Measurements from ENCODE around the gene STRA8. TPM values are rescaled to one million over a fixed set of nuclear protein-coding genes. Genes with fewer than 3 reads are reported as not detected.

STRA8 gene
- total RNA-seq, 4 donors from 2014 or later = not detected

DNA sequence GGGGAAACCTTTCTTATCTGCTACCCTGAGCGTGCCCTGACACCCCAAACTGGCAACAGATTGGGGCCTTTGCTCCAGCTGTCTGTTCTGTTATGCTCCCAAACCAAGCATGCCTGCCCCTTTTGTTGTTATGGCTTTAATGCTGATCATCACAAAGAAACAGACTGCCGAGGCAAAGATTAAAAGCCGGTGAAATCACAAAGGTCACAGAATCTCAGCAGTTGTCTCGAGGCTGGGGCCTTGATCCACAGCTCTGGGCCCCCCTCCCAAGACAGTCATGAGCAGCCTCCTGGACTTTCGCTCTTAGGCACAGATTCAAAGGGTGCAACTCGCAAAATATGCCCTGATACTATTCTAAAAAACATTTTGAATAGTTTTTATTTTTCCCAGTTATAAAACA lies 65.6 kb downstream of the STRA8 start:
- DNase-seq (ENCODE audit: low spot score) (no peak), ATAC-seq (ENCODE audit: low FRiP score) (no peak)
- TF ChIP-seq CTCF (IDR thresholded peaks at IDR 0.05) = no peak

DNA sequence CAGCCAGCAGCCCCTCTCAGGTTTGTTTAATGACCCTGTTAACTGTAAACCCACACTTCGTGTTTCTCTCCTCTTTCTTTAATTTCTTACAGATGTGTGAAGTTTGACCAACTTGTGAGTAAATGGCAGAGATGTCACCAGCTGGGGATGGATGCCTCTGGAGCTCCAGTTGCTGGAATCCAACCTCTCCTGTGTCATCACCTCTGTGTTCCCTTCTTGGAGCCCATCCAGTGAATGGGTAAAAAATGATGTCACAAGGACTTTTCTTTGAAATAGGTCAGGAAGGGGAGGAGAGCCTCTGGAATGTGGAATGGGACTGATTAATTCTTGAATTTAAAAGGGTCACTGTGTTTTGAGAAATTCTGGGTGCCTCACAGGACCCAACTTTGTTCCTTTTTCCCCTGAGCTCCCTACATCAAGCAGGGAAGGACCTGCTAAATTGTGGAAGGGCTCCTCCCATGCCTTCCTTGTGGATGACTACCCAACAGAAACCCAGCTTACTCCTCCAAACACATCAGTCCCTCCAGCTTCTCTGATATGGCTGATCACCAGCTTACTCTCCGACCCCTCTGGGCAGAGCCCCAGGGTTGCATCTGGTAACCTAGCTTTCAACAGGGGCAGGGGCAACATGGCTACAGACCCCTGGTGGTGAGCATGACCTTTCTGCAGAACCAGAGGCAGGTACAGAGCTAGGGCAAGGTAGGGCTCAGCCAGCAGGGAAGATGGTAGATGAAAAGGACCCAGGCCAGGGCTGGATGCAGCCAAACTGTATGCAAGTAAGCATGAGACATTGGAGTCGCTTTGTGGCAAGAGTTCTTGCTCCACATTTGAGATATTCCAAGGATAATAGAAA lies 67.5 kb downstream of the STRA8 start:
- no peak for ATAC-seq (ENCODE audit: low FRiP score)
- TF ChIP-seq CTCF (IDR thresholded peaks at IDR 0.05) = no peak
- DNase-seq (ENCODE audit: low spot score) = no peak

Small RNAs within 50 kb of the gene (small RNA-seq; reads per million reads assigned to genes)
- gene MIR6509 = 0.64 reads per million

Other genes starting within 250 kb of the STRA8 start
- gene AGBL3, start 247.3 kb upstream of the STRA8 start, total RNA-seq = 1 to 10 TPM; 1.6 to 3.2 (median 2.3) TPM
- 100 to 1,000 TPM in 1 of 4 donors, 10 to 100 TPM in 3; 25.9 to 106 (median 62.1) TPM for gene TMEM140, start 85.8 kb upstream of the STRA8 start, total RNA-seq
- 10 to 100 TPM; 24.6 to 50.8 (median 29.6) TPM for gene CYREN, start 63.1 kb upstream of the STRA8 start, total RNA-seq
- 10 to 100 TPM in 3 of 4 donors, 1 to 10 TPM in 1; 9.8 to 51.9 (median 10.3) TPM for gene WDR91, start 22.3 kb upstream of the STRA8 start, total RNA-seq